Kidney (tissue), 14 donors: Measurements from ENCODE around the gene DICER1. TPM values are rescaled to one million over a fixed set of nuclear protein-coding genes. Genes with fewer than 3 reads are reported as not detected.
A peak's percentile ranks its signal among the peaks of the same experiment; 100 is the strongest.

Source experiments
- DNase-seq, 5 donors: peaks; one replicate each; pipeline ENCODE4 v3.0.0-alpha.2; 2013 to 2020
- FAIRE-seq: peaks from 2 replicates; lab custom pipeline; 2012; peaks lifted over from hg19 to GRCh38; lab: Jason Lieb, UNC
- H3K27ac ChIP-seq, 2 donors: one replicate each; pipeline ENCODE4 v1.7.0; 2013; ENCODE audit warnings: low read depth in 2 of 2, low read length in 2 of 2, inconsistent platforms in 1 of 2
- H3K27me3 ChIP-seq: one replicate; pipeline ENCODE4 v1.7.1; 2013; ENCODE audit warnings: low read length, inconsistent platforms; ENCODE audit not compliant: control insufficient read depth, insufficient read depth
- H3K36me3 ChIP-seq, 3 donors: one replicate each; pipeline versions ENCODE4 v1.7.0 to v1.7.1; 2013; ENCODE audit warnings: low read length in 3 of 3, control low read depth in 1 of 3, inconsistent platforms in 1 of 3; ENCODE audit not compliant: insufficient read depth in 3 of 3, control insufficient read depth in 2 of 3
- H3K4me1 ChIP-seq, 3 donors: one replicate each; pipeline versions ENCODE4 v1.7.0 to v1.7.1; 2013; ENCODE audit warnings: low read length in 3 of 3, inconsistent platforms in 1 of 3, low read depth in 1 of 3; ENCODE audit not compliant: control insufficient read depth in 2 of 3, insufficient read depth in 2 of 3
- H3K4me3 ChIP-seq, 3 donors: one replicate each; pipeline versions ENCODE4 v1.7.0 to v1.8.1; 2013; ENCODE audit warnings: low read length in 3 of 3, control low read depth in 1 of 3, inconsistent platforms in 1 of 3
- H3K9ac ChIP-seq, 3 donors: one replicate each; pipeline versions ENCODE4 v1.7.0 to v1.7.1; 2013; ENCODE audit warnings: low read length in 3 of 3, control low read depth in 1 of 3, inconsistent platforms in 1 of 3
- H3K9me3 ChIP-seq, 3 donors: one replicate each; pipeline versions ENCODE4 v1.7.0 to v1.7.1; 2013; ENCODE audit warnings: low read length in 3 of 3, control low read depth in 1 of 3, inconsistent platforms in 1 of 3; ENCODE audit not compliant: control insufficient read depth in 2 of 3, insufficient read depth in 1 of 3
- CTCF ChIP-seq: IDR thresholded peaks from 3 replicates; pipeline ENCODE4 v1.5.1; 2012; ENCODE audit warnings: mild to moderate bottlenecking, moderate library complexity, borderline replicate concordance; ENCODE audit not compliant: insufficient read depth; ENCODE audit errors: extremely low read depth
- intact Hi-C: fragments of 100-400 bp; cut with DNase I; formaldehyde crosslinking; loops from one replicate; pipeline ENCODE4 v1.11.1; 2022
- polyA plus RNA-seq: library from polyadenylated mRNA; stranded (reverse); fragments of 350-450 nt; fragmentation: Illumina TruSeq; extraction: RNeasy Lipid Tissue Mini Kit (QIAGEN cat#74804); gene quantifications from one replicate; pipeline ENCODE4 v1.2.3, GENCODE V29; 2014; ENCODE audit warnings: low read depth, low replicate concordance; ENCODE audit not compliant: insufficient read depth
- total RNA-seq: library from RNA; stranded (reverse); fragmentation: NEBNext Ultra II Directional; extraction: Animal tissue kit (Norgen Biotek cat#: 25700); gene quantifications from one replicate; pipeline ENCODE4 v1.2.1, GENCODE V29; 2021
- donor health status: control.
- donor health status: control.
- donor health status: control.
- donor health status: control.
- donor health status: control.
- donor health status: DM: yes; HTN: yes; CAD: no.
- donor health status: Normal renal cell carcinoma (clear cell type).

DICER1 gene
- total and polyA plus RNA-seq, 2 donors from 2014 or later: 6.0 to 83.6 TPM

GRCh38 chr14:95147597-95147996 is 9.7 kb downstream of the DICER1 start:
- Histone ChIP-seq H3K9ac (no peak overlapping the region), H3K4me3 (no peak overlapping the region), H3K9me3 (peaks cover 0 to 8% (median 0%) of the 10 kb centered on the region in 3 donors), H3K27ac (no peak overlapping the region), H3K36me3 (peaks cover 0 to 2% (median 0%) of the 10 kb centered on the region in 3 donors), H3K4me1 (peaks cover 0 to 16% (median 6%) of the 10 kb centered on the region in 3 donors), H3K27me3 (no peaks in the 10 kb centered on the region)
- DNase-seq (no peak), FAIRE-seq (no peak)
- no peak for TF ChIP-seq CTCF
- intact Hi-C loops: no loop called here

- DNase-seq (peak in 1 of 5 donors; percentile 81), FAIRE-seq (no peak)
- Histone ChIP-seq H3K4me3 (no peak overlapping the region), H3K9ac (no peak overlapping the region), H3K27ac (no peak overlapping the region), H3K4me1 (peaks cover 0 to 11% (median 2%) of the 10 kb centered on the region in 3 donors), H3K27me3 (no peaks in the 10 kb centered on the region), H3K9me3 (peaks cover 0 to 8% (median 0%) of the 10 kb centered on the region in 3 donors), H3K36me3 (peaks cover 0 to 2% (median 0%) of the 10 kb centered on the region in 3 donors)
- intact Hi-C loops: no loop called here
- TF ChIP-seq CTCF: no peak
Measured at GRCh38 chr14:95146079-95146771, 11.1 kb downstream of the DICER1 start.

- Histone ChIP-seq H3K36me3 (peaks cover 0 to 2% (median 0%) of the 10 kb centered on the region in 3 donors), H3K4me3 (no peak overlapping the region), H3K9me3 (peaks cover 0 to 8% (median 0%) of the 10 kb centered on the region in 3 donors), H3K27me3 (no peaks in the 10 kb centered on the region), H3K9ac (no peak overlapping the region), H3K27ac (no peak overlapping the region), H3K4me1 (peaks cover 0 to 19% (median 2%) of the 10 kb centered on the region in 3 donors)
- no peak for FAIRE-seq
- DNase-seq: no peak
- TF ChIP-seq CTCF: no peak
- intact Hi-C loops: no loop called here
Measured at GRCh38 chr14:95144849-95145248, 12.5 kb downstream of the DICER1 start.
